ENCODE data around the gene KRTAP5-11.
"Not testable (repeated sequence)": the region's sequence is repeated elsewhere in the genome, so short reads cannot be mapped to it uniquely, and the experiment has no call there.

Gene KRTAP5-11

DNA sequence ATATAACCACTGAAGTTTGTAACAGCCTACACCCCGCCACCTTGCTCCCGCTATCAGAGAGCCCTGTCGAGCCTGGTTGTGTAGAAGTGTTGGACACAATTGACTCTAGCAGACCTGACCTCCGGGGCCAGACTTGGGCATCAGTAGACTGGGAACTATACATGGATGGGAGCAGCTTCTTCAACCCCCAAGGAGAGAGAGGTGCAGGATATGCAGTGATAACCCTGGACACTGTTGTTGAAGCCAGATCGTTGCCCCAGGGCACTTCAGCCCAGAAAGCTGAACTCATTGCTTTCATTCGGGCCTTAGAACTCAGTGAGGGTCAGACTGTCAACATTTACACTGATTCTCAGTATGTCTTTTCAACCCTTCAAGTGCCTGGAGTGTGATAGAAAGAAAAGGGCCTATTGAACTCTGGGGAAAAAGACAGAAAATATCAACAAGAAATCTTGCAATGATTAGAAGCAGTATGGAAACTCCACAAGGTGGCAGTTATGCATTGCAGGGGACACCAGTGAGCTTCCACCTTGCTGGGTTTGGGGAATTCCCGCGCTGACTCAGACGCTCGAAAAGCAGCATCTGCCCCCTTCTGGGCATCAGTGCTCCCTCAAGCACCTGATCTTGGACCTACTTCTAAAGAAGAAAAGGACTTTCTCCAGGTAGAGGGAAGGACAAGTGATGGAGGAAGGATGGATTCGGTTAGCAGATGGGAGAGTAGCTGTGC, 6.3 kb upstream of the KRTAP5-11 start:
- not testable (repeated sequence) for H3K27ac ChIP-seq (ENCODE audit: low read length, poor library complexity, severe bottlenecking); H4K91ac ChIP-seq (ENCODE audit: low read length); H3K79me1 ChIP-seq (replicated peaks; ENCODE audit: low read length, poor library complexity, severe bottlenecking); H3K18ac ChIP-seq (ENCODE audit: low read depth in 1 of 2, low read length in 2 of 2); DNase-seq; H3K4me2 ChIP-seq (ENCODE audit: low read length, poor library complexity, severe bottlenecking); H2BK15ac ChIP-seq (ENCODE audit: low read depth, poor library complexity, severe bottlenecking); H2BK120ac ChIP-seq (ENCODE audit: low read depth, low read length); H3K4me1 ChIP-seq (ENCODE audit: control insufficient read depth, insufficient read depth, low read depth, low read length); H3K9me3 ChIP-seq (ENCODE audit: control insufficient read depth, low read length); H4K8ac ChIP-seq (ENCODE audit: low read length); H3K14ac ChIP-seq (ENCODE audit: low read length in 2 of 2); H2BK5ac ChIP-seq (ENCODE audit: low read depth, low read length, poor library complexity, severe bottlenecking); H3K4me3 ChIP-seq (ENCODE audit: insufficient read depth in 1 of 2, low read depth in 1 of 2, low read length in 2 of 2); H3K27me3 ChIP-seq (ENCODE audit: control insufficient read depth in 1 of 2, insufficient read depth in 1 of 2, low read length in 2 of 2); H2AK5ac ChIP-seq (ENCODE audit: low read length, severe bottlenecking); H3K9ac ChIP-seq (ENCODE audit: low read length); H3K23ac ChIP-seq (ENCODE audit: low read length in 2 of 2); H2AFZ ChIP-seq (ENCODE audit: low read depth, low read length); H3K36me3 ChIP-seq (ENCODE audit: control insufficient read depth in 1 of 2, insufficient read depth in 2 of 2, low read depth in 1 of 2, low read length in 2 of 2); H2BK12ac ChIP-seq (ENCODE audit: low read length in 2 of 2); H3K4ac ChIP-seq (ENCODE audit: low read depth in 1 of 2, low read length in 2 of 2)
- 70% methylated on average over 9 of the region's 11 CpGs for WGBS

- H4K91ac ChIP-seq (ENCODE audit: low read length); H3K79me1 ChIP-seq (replicated peaks; ENCODE audit: low read length, poor library complexity, severe bottlenecking); H3K4ac ChIP-seq (ENCODE audit: low read depth in 1 of 2, low read length in 2 of 2); H2BK15ac ChIP-seq (ENCODE audit: low read depth, poor library complexity, severe bottlenecking); H3K27me3 ChIP-seq (ENCODE audit: control insufficient read depth in 1 of 2, insufficient read depth in 1 of 2, low read length in 2 of 2); H3K9me3 ChIP-seq (ENCODE audit: control insufficient read depth, low read length); H3K4me3 ChIP-seq (ENCODE audit: insufficient read depth in 1 of 2, low read depth in 1 of 2, low read length in 2 of 2); H3K9ac ChIP-seq (ENCODE audit: low read length); DNase-seq; H3K36me3 ChIP-seq (ENCODE audit: control insufficient read depth in 1 of 2, insufficient read depth in 2 of 2, low read depth in 1 of 2, low read length in 2 of 2); H2BK120ac ChIP-seq (ENCODE audit: low read depth, low read length); H3K27ac ChIP-seq (ENCODE audit: low read length, poor library complexity, severe bottlenecking); H2AFZ ChIP-seq (ENCODE audit: low read depth, low read length); H3K14ac ChIP-seq (ENCODE audit: low read length in 2 of 2); H2BK12ac ChIP-seq (ENCODE audit: low read length in 2 of 2); H3K23ac ChIP-seq (ENCODE audit: low read length in 2 of 2); H2BK5ac ChIP-seq (ENCODE audit: low read depth, low read length, poor library complexity, severe bottlenecking); H3K18ac ChIP-seq (ENCODE audit: low read depth in 1 of 2, low read length in 2 of 2); H3K4me2 ChIP-seq (ENCODE audit: low read length, poor library complexity, severe bottlenecking); H4K8ac ChIP-seq (ENCODE audit: low read length); H3K4me1 ChIP-seq (ENCODE audit: control insufficient read depth, insufficient read depth, low read depth, low read length); H2AK5ac ChIP-seq (ENCODE audit: low read length, severe bottlenecking): not testable (repeated sequence)
- WGBS, result 54% methylated on average over 4 of the region's 4 CpGs
Observed at GRCh38 chr11:71588314-71588713, 5.6 kb upstream of the KRTAP5-11 start.

DNA sequence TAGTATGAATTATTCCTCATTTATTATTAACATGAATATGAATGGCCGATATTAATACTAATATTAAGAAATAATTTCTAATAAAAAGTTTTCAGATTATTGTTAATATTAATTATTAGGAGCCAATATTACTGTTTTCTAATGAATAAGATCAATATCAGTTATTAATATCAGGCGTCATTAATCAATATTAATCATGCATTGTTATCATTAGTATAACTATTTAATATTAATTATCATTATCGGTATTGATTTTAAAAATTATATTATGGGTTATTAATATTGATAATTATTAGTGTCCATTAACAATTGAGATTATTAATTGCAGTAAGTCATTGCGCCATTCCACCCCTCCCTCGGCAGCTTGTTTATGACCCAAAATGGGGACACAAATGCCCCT, 3.0 kb upstream of the KRTAP5-11 start:
- not testable (repeated sequence) for H3K14ac ChIP-seq (ENCODE audit: low read length in 2 of 2); H3K4me3 ChIP-seq (ENCODE audit: insufficient read depth in 1 of 2, low read depth in 1 of 2, low read length in 2 of 2); DNase-seq; H3K9ac ChIP-seq (ENCODE audit: low read length); H3K4me1 ChIP-seq (ENCODE audit: control insufficient read depth, insufficient read depth, low read depth, low read length); H3K27ac ChIP-seq (ENCODE audit: low read length, poor library complexity, severe bottlenecking); H2BK120ac ChIP-seq (ENCODE audit: low read depth, low read length); H2BK5ac ChIP-seq (ENCODE audit: low read depth, low read length, poor library complexity, severe bottlenecking); H4K8ac ChIP-seq (ENCODE audit: low read length); H2AK5ac ChIP-seq (ENCODE audit: low read length, severe bottlenecking); H3K36me3 ChIP-seq (ENCODE audit: control insufficient read depth in 1 of 2, insufficient read depth in 2 of 2, low read depth in 1 of 2, low read length in 2 of 2); H3K23ac ChIP-seq (ENCODE audit: low read length in 2 of 2); H3K9me3 ChIP-seq (ENCODE audit: control insufficient read depth, low read length); H3K18ac ChIP-seq (ENCODE audit: low read depth in 1 of 2, low read length in 2 of 2); H3K79me1 ChIP-seq (replicated peaks; ENCODE audit: low read length, poor library complexity, severe bottlenecking); H4K91ac ChIP-seq (ENCODE audit: low read length); H3K4me2 ChIP-seq (ENCODE audit: low read length, poor library complexity, severe bottlenecking); H3K4ac ChIP-seq (ENCODE audit: low read depth in 1 of 2, low read length in 2 of 2); H2BK15ac ChIP-seq (ENCODE audit: low read depth, poor library complexity, severe bottlenecking); H2BK12ac ChIP-seq (ENCODE audit: low read length in 2 of 2); H2AFZ ChIP-seq (ENCODE audit: low read depth, low read length)
- H3K27me3 ChIP-seq (ENCODE audit: control insufficient read depth in 1 of 2, insufficient read depth in 1 of 2, low read length in 2 of 2), result peaks cover 5 to 25% of the 10 kb centered on the region in 2 experiments
- 100% methylated on average over 1 of the region's 5 CpGs for WGBS

DNA sequence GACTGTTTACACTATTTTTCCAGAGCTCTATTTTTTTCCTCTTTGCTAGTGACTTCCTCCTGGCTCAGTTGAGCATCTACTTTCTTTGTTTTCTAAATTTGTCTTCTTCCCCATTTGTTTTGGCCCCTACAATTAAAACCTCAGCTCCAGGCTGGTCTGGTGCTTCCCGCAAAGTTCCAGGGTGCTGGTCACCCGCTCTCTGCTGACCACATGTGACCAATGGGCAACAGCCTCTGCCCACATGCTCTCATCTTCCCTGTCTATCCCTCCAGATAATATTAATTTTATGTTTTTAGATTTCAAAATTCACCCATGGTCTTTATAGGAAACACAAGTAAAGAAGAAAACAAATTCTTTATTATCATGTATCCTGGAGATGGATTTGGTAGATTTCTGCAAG, 294 bp upstream of the KRTAP5-11 start:
- not testable (repeated sequence) for H3K4me3 ChIP-seq (ENCODE audit: insufficient read depth in 1 of 2, low read depth in 1 of 2, low read length in 2 of 2); H4K91ac ChIP-seq (ENCODE audit: low read length); H3K23ac ChIP-seq (ENCODE audit: low read length in 2 of 2); H3K36me3 ChIP-seq (ENCODE audit: control insufficient read depth in 1 of 2, insufficient read depth in 2 of 2, low read depth in 1 of 2, low read length in 2 of 2); H4K8ac ChIP-seq (ENCODE audit: low read length); H3K18ac ChIP-seq (ENCODE audit: low read depth in 1 of 2, low read length in 2 of 2); H2BK12ac ChIP-seq (ENCODE audit: low read length in 2 of 2); H3K4me1 ChIP-seq (ENCODE audit: control insufficient read depth, insufficient read depth, low read depth, low read length); H3K27ac ChIP-seq (ENCODE audit: low read length, poor library complexity, severe bottlenecking); H3K4ac ChIP-seq (ENCODE audit: low read depth in 1 of 2, low read length in 2 of 2); H3K14ac ChIP-seq (ENCODE audit: low read length in 2 of 2); H3K4me2 ChIP-seq (ENCODE audit: low read length, poor library complexity, severe bottlenecking); H3K9me3 ChIP-seq (ENCODE audit: control insufficient read depth, low read length); H2BK120ac ChIP-seq (ENCODE audit: low read depth, low read length); H2AFZ ChIP-seq (ENCODE audit: low read depth, low read length); H2BK5ac ChIP-seq (ENCODE audit: low read depth, low read length, poor library complexity, severe bottlenecking); H3K9ac ChIP-seq (ENCODE audit: low read length); H2AK5ac ChIP-seq (ENCODE audit: low read length, severe bottlenecking); H3K79me1 ChIP-seq (replicated peaks; ENCODE audit: low read length, poor library complexity, severe bottlenecking); DNase-seq; H2BK15ac ChIP-seq (ENCODE audit: low read depth, poor library complexity, severe bottlenecking)
- WGBS, result 100% methylated on average over 2 of the region's 2 CpGs
- H3K27me3 ChIP-seq (ENCODE audit: control insufficient read depth in 1 of 2, insufficient read depth in 1 of 2, low read length in 2 of 2), result peaks cover 14 to 32% of the 10 kb centered on the region in 2 experiments
